ENCODE data around the gene CRLF3.
"Not testable (repeated sequence)": the region's sequence is repeated elsewhere in the genome, so short reads cannot be mapped to it uniquely, and the experiment has no call there.

CRLF3 gene

DNA sequence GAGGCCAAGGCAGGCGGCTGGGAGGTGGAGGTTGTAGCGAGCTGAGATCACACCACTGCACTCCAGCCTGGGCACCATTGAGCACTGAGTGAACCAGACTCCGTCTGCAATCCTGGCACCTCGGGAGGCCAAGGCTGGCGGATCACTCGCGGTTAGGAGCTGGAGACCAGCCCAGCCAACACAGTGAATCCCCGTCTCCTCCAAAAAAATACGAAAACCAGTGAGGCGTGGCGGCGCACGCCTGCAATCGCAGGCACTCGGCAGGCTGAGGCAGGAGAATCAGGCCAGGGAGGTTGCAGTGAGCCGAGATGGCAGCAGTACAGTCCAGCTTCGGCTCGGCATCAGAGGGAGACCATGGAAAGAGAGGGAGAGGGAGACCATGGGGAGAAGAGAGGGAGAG is 88.1 kb downstream of the CRLF3 start:
- not testable (repeated sequence) for DNase-seq (ENCODE audit: low read depth in 2 of 2)

DNA sequence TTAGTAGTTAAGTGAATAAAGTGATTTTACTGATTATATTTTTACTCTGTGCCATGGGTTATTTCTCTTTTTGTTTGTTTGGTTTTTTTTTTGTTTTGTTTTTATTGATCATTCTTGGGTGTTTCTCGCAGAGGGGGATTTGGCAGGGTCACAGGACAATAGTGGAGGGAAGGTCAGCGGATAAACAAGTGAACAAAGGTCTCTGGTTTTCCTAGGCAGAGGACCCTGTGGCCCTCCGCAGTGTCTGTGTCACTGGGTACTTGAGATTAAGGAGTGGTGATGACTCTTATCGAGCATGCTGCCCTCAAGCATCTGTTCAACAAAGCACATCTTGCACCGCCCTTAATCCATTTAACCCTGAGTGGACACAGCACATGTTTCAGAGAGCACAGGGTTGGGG is 88.8 kb downstream of the CRLF3 start:
- not testable (repeated sequence) for DNase-seq (ENCODE audit: low read depth in 2 of 2)

DNA sequence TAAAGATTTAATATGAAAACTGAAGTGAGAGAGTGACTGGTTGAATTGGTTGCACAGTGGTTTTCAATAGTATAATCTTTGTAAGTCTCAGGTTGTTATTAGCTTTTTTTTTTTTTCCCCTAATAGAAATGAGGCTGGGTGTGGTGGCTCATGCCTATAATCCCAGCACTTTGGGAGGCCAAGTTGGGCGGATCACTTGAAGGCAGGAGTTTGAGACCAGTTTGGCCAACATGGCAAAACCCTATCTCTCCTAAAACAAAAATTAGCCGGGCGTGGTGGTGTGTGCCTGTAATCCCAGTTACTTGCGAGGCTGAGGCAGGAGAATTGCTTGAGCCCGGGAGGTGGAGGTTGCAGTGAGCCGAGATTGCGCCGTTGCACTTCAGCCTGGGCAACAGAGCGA is 89.3 kb downstream of the CRLF3 start:
- not testable (repeated sequence) for DNase-seq (ENCODE audit: low read depth in 2 of 2)

DNA sequence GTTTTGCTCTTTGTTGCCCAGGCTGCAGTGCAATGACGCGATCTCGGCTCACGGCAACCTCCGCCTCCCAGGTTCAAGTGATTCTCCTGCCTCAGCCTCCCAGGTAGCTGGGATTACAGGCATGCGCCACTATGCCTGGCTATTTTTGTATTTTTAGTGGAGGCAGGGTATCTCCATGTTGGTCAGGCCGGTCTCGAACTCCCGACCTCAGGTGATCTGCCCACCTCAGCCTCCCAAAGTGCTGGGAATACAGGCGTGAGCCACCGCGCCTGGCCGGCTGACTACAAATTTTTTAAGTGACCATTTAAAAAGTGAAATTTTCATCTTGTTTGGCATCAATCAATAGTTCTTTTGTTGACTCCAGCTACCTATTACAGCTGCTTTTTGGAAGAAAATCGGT is 90.3 kb downstream of the CRLF3 start:
- DNase-seq (ENCODE audit: low read depth in 2 of 2), result not testable (repeated sequence)

All from stimulated activated CD4-positive, alpha-beta T cell treated with anti-CD3 and anti-CD28 coated beads, Interleukin-4, amount 100 ng/mL, for 48 hours (primary cell).